ENCODE measurements around the gene AKT2. TPM values are rescaled to one million over a fixed set of nuclear protein-coding genes. Genes with fewer than 3 reads are reported as not detected.

Gene AKT2
- total and polyA plus RNA-seq, 2 of the 8 experiments (the other 6 are each of a cell fraction or from before 2014, with no cell fraction given): 151 to 183 TPM

DNA sequence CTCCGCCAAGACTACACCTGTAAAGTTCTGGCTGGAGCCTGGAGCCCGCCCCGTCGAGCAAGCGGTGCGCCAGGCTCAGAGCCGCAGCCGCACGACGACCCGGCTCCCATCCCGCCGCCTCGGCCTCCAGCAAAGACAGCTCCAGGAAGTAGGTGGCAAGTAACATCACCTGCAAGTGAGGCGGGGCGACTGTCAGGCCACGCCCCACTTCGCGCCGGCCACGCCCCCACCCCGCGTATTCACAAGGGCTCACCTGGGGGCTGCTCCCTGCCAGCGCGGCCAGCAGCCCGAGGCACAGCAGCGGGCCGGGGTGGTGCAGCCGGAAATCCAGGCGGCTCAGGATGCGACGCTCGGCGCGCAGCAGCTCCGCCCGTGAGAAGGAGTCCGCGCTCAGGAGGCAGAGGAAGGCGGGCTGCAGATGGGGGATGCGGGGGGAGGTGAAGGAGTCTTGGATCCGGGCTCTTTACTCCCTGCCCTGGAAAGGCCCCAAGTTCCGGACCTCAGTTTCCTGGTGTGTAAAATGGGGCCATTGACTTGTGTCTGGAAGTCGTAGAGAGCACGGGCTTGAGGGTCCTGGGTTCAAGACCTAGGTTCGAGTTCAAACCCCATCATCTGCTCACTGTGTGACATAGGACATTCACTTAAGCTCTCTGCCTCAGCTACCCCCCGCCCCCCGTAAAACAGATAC, 61.9 kb downstream of the AKT2 start (continued):
- TF ChIP-seq YY1 (IDR thresholded peaks at IDR 0.05; ENCODE audit: low read depth, low read length) (no peak), KDM1A (IDR thresholded peaks at IDR 0.05; ENCODE audit: borderline replicate concordance, low read length) (peak; percentile 96), TAF7 (optimal IDR thresholded peaks at IDR 0.05; ENCODE audit: borderline replicate concordance, low read depth, low read length) (peak; percentile 19), BCL11A (IDR thresholded peaks at IDR 0.05; ENCODE audit: low read depth in 2 of 2, low read length in 2 of 2) (no peak), BACH1 (IDR thresholded peaks at IDR 0.05; ENCODE audit: low read length) (no peak), MAFK (IDR thresholded peaks at IDR 0.05; ENCODE audit: low read depth, low read length) (no peak), CBX5 (IDR thresholded peaks at IDR 0.05; ENCODE audit: low read depth, low read length) (no peak), TAF1 (IDR thresholded peaks at IDR 0.05; ENCODE audit: low read depth, low read length) (peak; percentile 75), SIN3A (conservative IDR thresholded peaks at IDR 0.05 in 1 of 2, IDR thresholded peaks at IDR 0.05 in 1 of 2; ENCODE audit: low read depth in 1 of 2, low read length in 2 of 2) (no peak), CREB1 (IDR thresholded peaks at IDR 0.05) (0 out of 2 replicates have a peak, but pooled peaks have one; percentile 17), GABPA (IDR thresholded peaks at IDR 0.05; ENCODE audit: borderline replicate concordance, insufficient read depth, low read length) (no peak), CHD2 (IDR thresholded peaks at IDR 0.05; ENCODE audit: low read length) (no peak), POLR2AphosphoS5 (IDR thresholded peaks at IDR 0.05; ENCODE audit: low read depth, low read length) (peak; percentile 37; the same call in 1 of the 2 replicates), SP2 (IDR thresholded peaks at IDR 0.05; ENCODE audit: low read length) (no peak), RNF2 (IDR thresholded peaks at IDR 0.05; ENCODE audit: borderline replicate concordance, low read depth, low read length, missing control alignments, poor library complexity, severe bottlenecking) (no peak), RAD21 (IDR thresholded peaks at IDR 0.05 in 1 of 2, conservative IDR thresholded peaks at IDR 0.05 in 1 of 2; ENCODE audit: low read depth in 2 of 2, low read length in 2 of 2) (no peak), JUND (IDR thresholded peaks at IDR 0.05; ENCODE audit: low read length) (no peak)
- TF ChIP-seq, protein P1, sequence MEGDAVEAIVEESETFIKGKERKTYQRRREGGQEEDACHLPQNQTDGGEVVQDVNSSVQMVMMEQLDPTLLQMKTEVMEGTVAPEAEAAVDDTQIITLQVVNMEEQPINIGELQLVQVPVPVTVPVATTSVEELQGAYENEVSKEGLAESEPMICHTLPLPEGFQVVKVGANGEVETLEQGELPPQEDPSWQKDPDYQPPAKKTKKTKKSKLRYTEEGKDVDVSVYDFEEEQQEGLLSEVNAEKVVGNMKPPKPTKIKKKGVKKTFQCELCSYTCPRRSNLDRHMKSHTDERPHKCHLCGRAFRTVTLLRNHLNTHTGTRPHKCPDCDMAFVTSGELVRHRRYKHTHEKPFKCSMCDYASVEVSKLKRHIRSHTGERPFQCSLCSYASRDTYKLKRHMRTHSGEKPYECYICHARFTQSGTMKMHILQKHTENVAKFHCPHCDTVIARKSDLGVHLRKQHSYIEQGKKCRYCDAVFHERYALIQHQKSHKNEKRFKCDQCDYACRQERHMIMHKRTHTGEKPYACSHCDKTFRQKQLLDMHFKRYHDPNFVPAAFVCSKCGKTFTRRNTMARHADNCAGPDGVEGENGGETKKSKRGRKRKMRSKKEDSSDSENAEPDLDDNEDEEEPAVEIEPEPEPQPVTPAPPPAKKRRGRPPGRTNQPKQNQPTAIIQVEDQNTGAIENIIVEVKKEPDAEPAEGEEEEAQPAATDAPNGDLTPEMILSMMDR (IDR thresholded peaks at IDR 0.05; ENCODE audit: control extremely low read depth in 1 of 3, insufficient read depth in 1 of 3, low read depth in 1 of 3, low read length in 3 of 3): no peak
- TF ChIP-seq, protein P2, sequence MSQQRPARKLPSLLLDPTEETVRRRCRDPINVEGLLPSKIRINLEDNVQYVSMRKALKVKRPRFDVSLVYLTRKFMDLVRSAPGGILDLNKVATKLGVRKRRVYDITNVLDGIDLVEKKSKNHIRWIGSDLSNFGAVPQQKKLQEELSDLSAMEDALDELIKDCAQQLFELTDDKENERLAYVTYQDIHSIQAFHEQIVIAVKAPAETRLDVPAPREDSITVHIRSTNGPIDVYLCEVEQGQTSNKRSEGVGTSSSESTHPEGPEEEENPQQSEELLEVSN (IDR thresholded peaks at IDR 0.05): peak; percentile 67; the same call in 1 of the 2 replicates
- TF ChIP-seq, protein P3, sequence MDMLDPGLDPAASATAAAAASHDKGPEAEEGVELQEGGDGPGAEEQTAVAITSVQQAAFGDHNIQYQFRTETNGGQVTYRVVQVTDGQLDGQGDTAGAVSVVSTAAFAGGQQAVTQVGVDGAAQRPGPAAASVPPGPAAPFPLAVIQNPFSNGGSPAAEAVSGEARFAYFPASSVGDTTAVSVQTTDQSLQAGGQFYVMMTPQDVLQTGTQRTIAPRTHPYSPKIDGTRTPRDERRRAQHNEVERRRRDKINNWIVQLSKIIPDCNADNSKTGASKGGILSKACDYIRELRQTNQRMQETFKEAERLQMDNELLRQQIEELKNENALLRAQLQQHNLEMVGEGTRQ (IDR thresholded peaks at IDR 0.05; ENCODE audit: low read length): no peak

Measured in H1 (cell line).